ENCODE results near the gene SFPQ.
"Not testable (repeated sequence)": the region's sequence is repeated elsewhere in the genome, so short reads cannot be mapped to it uniquely, and the experiment has no call there.

SFPQ gene

GRCh38 chr1:35175098-35175576 lies 17.8 kb downstream of the SFPQ start:
- Histone ChIP-seq H3K4me3 (ENCODE audit: low read depth, low read length) (no peak overlapping the region), H3K27ac (ENCODE audit: low read depth, low read length) (no peak overlapping the region), H3K27me3 (ENCODE audit: control insufficient read depth, insufficient read depth, low read length) (no peaks in the 10 kb centered on the region), H3K36me3 (ENCODE audit: control insufficient read depth, insufficient read depth, low read length) (peaks cover 54% of the 10 kb centered on the region), H3K9ac (ENCODE audit: low read depth, low read length) (no peak overlapping the region), H3K9me3 (ENCODE audit: control insufficient read depth, insufficient read depth, low read length) (no peaks in the 10 kb centered on the region), H3K4me1 (ENCODE audit: control insufficient read depth, insufficient read depth, low read length) (peaks cover 5% of the 10 kb centered on the region; the same call in 1 of the 2 replicates)

GRCh38 chr1:35173909-35174540 lies 18.9 kb downstream of the SFPQ start:
- no peaks in the 10 kb centered on the region for H3K9me3 ChIP-seq (ENCODE audit: control insufficient read depth, insufficient read depth, low read length)
- H3K36me3 ChIP-seq (ENCODE audit: control insufficient read depth, insufficient read depth, low read length): peaks cover 42% of the 10 kb centered on the region
- no peaks in the 10 kb centered on the region for H3K27me3 ChIP-seq (ENCODE audit: control insufficient read depth, insufficient read depth, low read length)
- H3K4me1 ChIP-seq (ENCODE audit: control insufficient read depth, insufficient read depth, low read length): 0 out of 2 replicates have a peak, but pooled peaks cover 3% of the 10 kb centered on the region
- no peak overlapping the region for H3K9ac ChIP-seq (ENCODE audit: low read depth, low read length)
- H3K27ac ChIP-seq (ENCODE audit: low read depth, low read length): peak overlapping the region; percentile 11
- no peak overlapping the region for H3K4me3 ChIP-seq (ENCODE audit: low read depth, low read length)

- Histone ChIP-seq H3K27me3 (ENCODE audit: control insufficient read depth, insufficient read depth, low read length) (no peaks in the 10 kb centered on the region), H3K4me3 (ENCODE audit: low read depth, low read length) (no peak overlapping the region), H3K9me3 (ENCODE audit: control insufficient read depth, insufficient read depth, low read length) (no peaks in the 10 kb centered on the region), H3K27ac (ENCODE audit: low read depth, low read length) (no peak overlapping the region), H3K4me1 (ENCODE audit: control insufficient read depth, insufficient read depth, low read length) (no peaks in the 10 kb centered on the region), H3K9ac (ENCODE audit: low read depth, low read length) (no peak overlapping the region), H3K36me3 (ENCODE audit: control insufficient read depth, insufficient read depth, low read length) (peaks cover 37% of the 10 kb centered on the region)
Observed at GRCh38 chr1:35173491-35173890, 19.5 kb downstream of the SFPQ start.

- Histone ChIP-seq H3K4me3 (ENCODE audit: low read depth, low read length) (no peak overlapping the region), H3K27ac (ENCODE audit: low read depth, low read length) (no peak overlapping the region), H3K4me1 (ENCODE audit: control insufficient read depth, insufficient read depth, low read length) (no peaks in the 10 kb centered on the region), H3K9me3 (ENCODE audit: control insufficient read depth, insufficient read depth, low read length) (no peaks in the 10 kb centered on the region), H3K27me3 (ENCODE audit: control insufficient read depth, insufficient read depth, low read length) (no peaks in the 10 kb centered on the region), H3K36me3 (ENCODE audit: control insufficient read depth, insufficient read depth, low read length) (peaks cover 22% of the 10 kb centered on the region), H3K9ac (ENCODE audit: low read depth, low read length) (no peak overlapping the region)
Observed at GRCh38 chr1:35172022-35172421, 20.9 kb downstream of the SFPQ start.

- Histone ChIP-seq H3K4me1 (ENCODE audit: control insufficient read depth, insufficient read depth, low read length) (no peaks in the 10 kb centered on the region), H3K27ac (ENCODE audit: low read depth, low read length) (no peak overlapping the region), H3K36me3 (ENCODE audit: control insufficient read depth, insufficient read depth, low read length) (peaks cover 18% of the 10 kb centered on the region), H3K9ac (ENCODE audit: low read depth, low read length) (no peak overlapping the region), H3K27me3 (ENCODE audit: control insufficient read depth, insufficient read depth, low read length) (no peaks in the 10 kb centered on the region), H3K4me3 (ENCODE audit: low read depth, low read length) (no peak overlapping the region), H3K9me3 (ENCODE audit: control insufficient read depth, insufficient read depth, low read length) (no peaks in the 10 kb centered on the region)
Observed at GRCh38 chr1:35171579-35171978, 21.4 kb downstream of the SFPQ start.

GRCh38 chr1:35164893-35165292 lies 28.1 kb downstream of the SFPQ start:
- peaks cover 1% of the 10 kb centered on the region for H3K9me3 ChIP-seq (ENCODE audit: control insufficient read depth, insufficient read depth, low read length)
- no peaks in the 10 kb centered on the region for H3K4me1 ChIP-seq (ENCODE audit: control insufficient read depth, insufficient read depth, low read length)
- no peaks in the 10 kb centered on the region for H3K36me3 ChIP-seq (ENCODE audit: control insufficient read depth, insufficient read depth, low read length)
- H3K4me3 ChIP-seq (ENCODE audit: low read depth, low read length): no peak overlapping the region
- H3K27me3 ChIP-seq (ENCODE audit: control insufficient read depth, insufficient read depth, low read length): no peaks in the 10 kb centered on the region
- H3K27ac ChIP-seq (ENCODE audit: low read depth, low read length): no peak overlapping the region
- no peak overlapping the region for H3K9ac ChIP-seq (ENCODE audit: low read depth, low read length)

- H3K27me3 ChIP-seq (ENCODE audit: control insufficient read depth, insufficient read depth, low read length): no peaks in the 10 kb centered on the region
- H3K4me1 ChIP-seq (ENCODE audit: control insufficient read depth, insufficient read depth, low read length): no peaks in the 10 kb centered on the region
- H3K36me3 ChIP-seq (ENCODE audit: control insufficient read depth, insufficient read depth, low read length): no peaks in the 10 kb centered on the region
- H3K9ac ChIP-seq (ENCODE audit: low read depth, low read length): no peak overlapping the region
- no peaks in the 10 kb centered on the region for H3K9me3 ChIP-seq (ENCODE audit: control insufficient read depth, insufficient read depth, low read length)
- no peak overlapping the region for H3K27ac ChIP-seq (ENCODE audit: low read depth, low read length)
- H3K4me3 ChIP-seq (ENCODE audit: low read depth, low read length): no peak overlapping the region
Observed at GRCh38 chr1:35151220-35151619, 41.7 kb downstream of the SFPQ start.

GRCh38 chr1:35145892-35146549 lies 46.9 kb downstream of the SFPQ start:
- H3K4me3 ChIP-seq (ENCODE audit: low read depth, low read length); H3K9ac ChIP-seq (ENCODE audit: low read depth, low read length); H3K36me3 ChIP-seq (ENCODE audit: control insufficient read depth, insufficient read depth, low read length); H3K4me1 ChIP-seq (ENCODE audit: control insufficient read depth, insufficient read depth, low read length); H3K9me3 ChIP-seq (ENCODE audit: control insufficient read depth, insufficient read depth, low read length); H3K27me3 ChIP-seq (ENCODE audit: control insufficient read depth, insufficient read depth, low read length); H3K27ac ChIP-seq (ENCODE audit: low read depth, low read length): not testable (repeated sequence)

- no peaks in the 10 kb centered on the region for H3K4me1 ChIP-seq (ENCODE audit: control insufficient read depth, insufficient read depth, low read length)
- H3K4me3 ChIP-seq (ENCODE audit: low read depth, low read length): no peak overlapping the region
- H3K9ac ChIP-seq (ENCODE audit: low read depth, low read length): no peak overlapping the region
- H3K27me3 ChIP-seq (ENCODE audit: control insufficient read depth, insufficient read depth, low read length): no peaks in the 10 kb centered on the region
- no peak overlapping the region for H3K27ac ChIP-seq (ENCODE audit: low read depth, low read length)
- H3K9me3 ChIP-seq (ENCODE audit: control insufficient read depth, insufficient read depth, low read length): no peaks in the 10 kb centered on the region
- H3K36me3 ChIP-seq (ENCODE audit: control insufficient read depth, insufficient read depth, low read length): no peaks in the 10 kb centered on the region
Observed at GRCh38 chr1:35143737-35144508, 49.0 kb downstream of the SFPQ start.

GRCh38 chr1:35142728-35143127 lies 50.2 kb downstream of the SFPQ start:
- H3K4me1 ChIP-seq (ENCODE audit: control insufficient read depth, insufficient read depth, low read length); H3K4me3 ChIP-seq (ENCODE audit: low read depth, low read length); H3K36me3 ChIP-seq (ENCODE audit: control insufficient read depth, insufficient read depth, low read length); H3K27ac ChIP-seq (ENCODE audit: low read depth, low read length); H3K27me3 ChIP-seq (ENCODE audit: control insufficient read depth, insufficient read depth, low read length); H3K9me3 ChIP-seq (ENCODE audit: control insufficient read depth, insufficient read depth, low read length); H3K9ac ChIP-seq (ENCODE audit: low read depth, low read length): not testable (repeated sequence)

- H3K9me3 ChIP-seq (ENCODE audit: control insufficient read depth, insufficient read depth, low read length); H3K9ac ChIP-seq (ENCODE audit: low read depth, low read length); H3K36me3 ChIP-seq (ENCODE audit: control insufficient read depth, insufficient read depth, low read length); H3K27me3 ChIP-seq (ENCODE audit: control insufficient read depth, insufficient read depth, low read length); H3K4me3 ChIP-seq (ENCODE audit: low read depth, low read length); H3K27ac ChIP-seq (ENCODE audit: low read depth, low read length); H3K4me1 ChIP-seq (ENCODE audit: control insufficient read depth, insufficient read depth, low read length): not testable (repeated sequence)
Observed at GRCh38 chr1:35142294-35142693, 50.7 kb downstream of the SFPQ start.
